ENCODE measurements around the gene C19orf18.

The C19orf18 gene

DNA sequence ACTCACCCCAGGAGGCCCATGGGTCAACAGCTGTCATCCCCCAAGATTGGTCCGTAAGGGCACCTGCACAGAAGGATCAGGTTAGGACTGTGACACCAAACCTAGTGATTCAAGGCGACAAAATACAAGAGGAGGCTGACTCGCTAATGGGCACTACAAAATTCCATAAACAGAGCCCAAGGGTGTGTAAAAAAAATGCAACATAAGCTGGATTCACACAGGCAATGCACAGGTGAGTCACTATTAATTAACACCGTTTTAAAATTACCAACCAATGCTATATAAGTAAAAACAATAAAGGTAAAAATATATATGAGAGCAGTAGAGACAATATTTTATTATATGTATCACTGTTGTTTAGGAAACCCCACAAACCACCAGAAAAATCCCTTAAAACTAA lies 26.3 kb upstream of the C19orf18 start:
- H3K27ac ChIP-seq = no peak overlapping the region
- TF ChIP-seq, protein P1, sequence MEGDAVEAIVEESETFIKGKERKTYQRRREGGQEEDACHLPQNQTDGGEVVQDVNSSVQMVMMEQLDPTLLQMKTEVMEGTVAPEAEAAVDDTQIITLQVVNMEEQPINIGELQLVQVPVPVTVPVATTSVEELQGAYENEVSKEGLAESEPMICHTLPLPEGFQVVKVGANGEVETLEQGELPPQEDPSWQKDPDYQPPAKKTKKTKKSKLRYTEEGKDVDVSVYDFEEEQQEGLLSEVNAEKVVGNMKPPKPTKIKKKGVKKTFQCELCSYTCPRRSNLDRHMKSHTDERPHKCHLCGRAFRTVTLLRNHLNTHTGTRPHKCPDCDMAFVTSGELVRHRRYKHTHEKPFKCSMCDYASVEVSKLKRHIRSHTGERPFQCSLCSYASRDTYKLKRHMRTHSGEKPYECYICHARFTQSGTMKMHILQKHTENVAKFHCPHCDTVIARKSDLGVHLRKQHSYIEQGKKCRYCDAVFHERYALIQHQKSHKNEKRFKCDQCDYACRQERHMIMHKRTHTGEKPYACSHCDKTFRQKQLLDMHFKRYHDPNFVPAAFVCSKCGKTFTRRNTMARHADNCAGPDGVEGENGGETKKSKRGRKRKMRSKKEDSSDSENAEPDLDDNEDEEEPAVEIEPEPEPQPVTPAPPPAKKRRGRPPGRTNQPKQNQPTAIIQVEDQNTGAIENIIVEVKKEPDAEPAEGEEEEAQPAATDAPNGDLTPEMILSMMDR (IDR thresholded peaks at IDR 0.05) = no peak
- TF ChIP-seq ZFX (IDR thresholded peaks at IDR 0.05; ENCODE audit: borderline replicate concordance) = no peak

DNA sequence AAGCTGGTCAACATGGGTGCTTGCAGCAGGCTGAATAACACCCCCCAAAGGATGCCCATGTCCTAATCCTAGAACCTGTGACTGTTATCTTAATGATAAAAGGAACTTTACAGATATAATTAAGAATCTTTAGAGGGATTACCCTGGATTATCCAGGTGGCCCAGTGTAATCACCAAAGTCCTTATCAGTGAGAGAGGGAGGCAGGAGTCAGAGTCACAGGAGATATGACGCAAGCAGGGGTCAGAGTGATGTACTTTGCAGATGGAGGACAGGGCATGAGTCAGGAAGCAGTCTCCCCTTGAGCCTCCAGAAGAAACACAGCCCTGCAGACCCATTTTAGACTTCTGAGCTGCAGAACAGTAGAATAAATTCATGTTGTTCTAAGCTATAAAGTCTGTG lies 18.5 kb upstream of the C19orf18 start:
- no peak for TF ChIP-seq ZFX (IDR thresholded peaks at IDR 0.05; ENCODE audit: borderline replicate concordance)
- TF ChIP-seq, protein P1 (IDR thresholded peaks at IDR 0.05) = no peak
- no peak overlapping the region for H3K27ac ChIP-seq

DNA sequence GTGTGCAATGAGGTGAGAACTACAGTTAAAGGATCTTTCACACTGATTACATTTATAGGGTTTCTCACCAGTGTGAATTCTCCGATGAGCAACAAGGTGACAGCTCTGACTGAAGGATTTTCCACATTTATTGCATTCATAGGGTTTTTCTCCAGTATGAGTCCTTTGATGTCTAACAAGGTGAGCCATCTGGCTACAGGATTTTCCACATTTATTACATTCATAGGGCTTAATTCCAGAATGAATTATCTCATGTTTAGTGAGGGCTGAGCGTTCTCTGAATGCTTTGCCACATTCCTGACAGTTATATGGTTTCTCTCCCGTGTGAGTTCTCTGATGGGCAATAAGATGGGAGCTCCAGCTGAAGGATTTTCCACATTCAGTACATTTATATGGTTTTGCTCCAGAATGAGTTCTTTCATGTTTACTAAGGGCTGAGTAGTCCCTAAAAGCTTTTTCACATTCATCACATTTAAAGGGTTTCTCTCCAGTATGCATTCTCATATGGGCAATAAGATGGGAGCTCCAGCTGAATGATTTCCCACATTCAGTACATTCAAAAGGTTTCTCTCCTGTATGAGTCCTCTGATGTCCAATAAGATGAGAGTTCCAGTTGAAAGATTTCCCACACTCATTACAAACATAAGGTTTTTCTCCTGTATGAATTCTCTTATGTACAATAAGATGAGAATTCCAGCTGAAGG lies 4.4 kb upstream of the C19orf18 start:
- TF ChIP-seq, protein P1 (IDR thresholded peaks at IDR 0.05) = no peak
- no peak for TF ChIP-seq ZFX (IDR thresholded peaks at IDR 0.05; ENCODE audit: borderline replicate concordance)
- no peak overlapping the region for H3K27ac ChIP-seq

DNA sequence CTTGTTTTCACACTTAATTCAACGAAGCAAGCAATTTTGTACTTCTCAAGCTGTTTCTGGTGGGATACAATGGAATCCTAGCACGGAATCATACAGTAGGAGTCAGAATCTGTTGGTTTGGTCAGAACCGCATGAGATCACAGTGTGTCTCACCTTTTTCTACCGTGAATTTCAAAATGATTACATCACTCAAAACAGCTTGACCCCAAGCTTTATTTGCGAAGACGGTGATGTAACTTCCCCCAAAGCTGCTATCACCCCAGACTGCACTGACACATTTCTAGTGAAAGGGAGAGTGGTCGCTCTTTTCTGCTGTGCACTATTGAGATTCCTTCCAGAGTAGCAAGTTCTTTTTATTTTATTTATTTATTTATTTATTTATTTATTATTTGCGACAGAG lies 9.6 kb downstream of the C19orf18 start:
- H3K27ac ChIP-seq = no peak overlapping the region
- TF ChIP-seq ZFX (IDR thresholded peaks at IDR 0.05; ENCODE audit: borderline replicate concordance) = no peak

DNA sequence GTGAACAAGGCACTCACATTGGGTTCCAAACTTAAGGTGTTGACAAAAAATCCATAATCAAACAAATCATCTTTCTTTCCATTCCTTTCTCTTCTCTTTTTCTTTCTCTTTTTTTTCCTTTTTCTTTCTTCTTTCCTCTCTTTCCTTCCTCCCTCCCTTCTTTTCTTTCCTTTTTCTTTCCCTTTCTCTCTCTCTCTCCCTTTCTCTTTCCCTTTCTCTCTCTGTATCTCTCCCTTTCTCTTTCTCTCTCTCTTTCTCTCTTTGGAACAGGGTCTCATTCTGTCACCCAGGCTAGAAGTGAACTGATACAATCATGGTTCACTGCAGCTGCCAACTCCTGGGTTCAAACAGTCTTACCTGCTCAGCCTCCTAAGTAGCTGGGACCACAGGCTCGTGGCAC lies 12.5 kb downstream of the C19orf18 start:
- no peak overlapping the region for H3K27ac ChIP-seq
- TF ChIP-seq ZFX (IDR thresholded peaks at IDR 0.05; ENCODE audit: borderline replicate concordance) = no peak
- TF ChIP-seq, protein P1 (IDR thresholded peaks at IDR 0.05) = no peak

DNA sequence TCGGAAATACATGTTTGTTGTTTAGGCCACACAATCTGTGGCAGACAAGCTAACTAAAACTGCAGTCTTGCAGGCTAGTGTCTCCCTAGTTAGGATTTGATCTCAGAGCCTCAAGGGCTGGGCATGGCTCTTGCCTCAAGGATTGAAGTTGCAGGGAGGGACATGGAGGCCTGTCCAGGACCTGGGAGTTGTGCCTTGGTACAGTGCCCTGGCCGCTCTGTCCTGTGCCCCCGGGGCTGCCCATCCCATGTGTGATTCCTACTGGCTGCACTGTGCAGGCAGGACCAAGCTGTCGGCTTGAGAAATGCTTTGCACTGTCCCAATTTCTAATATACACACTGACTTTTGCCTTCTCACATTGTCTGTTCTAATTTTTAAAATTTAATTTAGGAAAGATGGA lies 19.3 kb downstream of the C19orf18 start:
- no peak overlapping the region for H3K27ac ChIP-seq
- TF ChIP-seq, protein P1 (IDR thresholded peaks at IDR 0.05) = no peak
- no peak for TF ChIP-seq ZFX (IDR thresholded peaks at IDR 0.05; ENCODE audit: borderline replicate concordance)

DNA sequence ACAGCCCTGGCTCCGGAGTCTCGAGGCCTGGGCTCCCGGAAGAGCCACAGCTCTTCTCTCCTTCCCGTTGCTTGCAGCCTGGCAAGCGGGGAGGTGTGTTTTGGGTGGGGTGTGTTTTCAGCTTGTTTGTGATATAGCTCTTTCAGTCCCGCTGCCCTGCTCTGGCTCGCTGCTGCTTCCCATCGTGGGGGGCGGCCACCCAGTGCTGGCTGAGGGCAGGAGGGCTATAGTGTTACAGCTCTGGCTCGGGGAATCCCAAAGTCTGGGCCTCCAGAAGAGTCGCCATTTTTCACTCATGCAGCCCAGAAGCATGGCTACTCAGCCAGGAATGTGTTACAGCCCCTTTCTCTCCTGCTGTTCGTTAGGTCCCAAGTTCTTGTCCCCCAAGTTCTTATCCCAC lies 24.6 kb downstream of the C19orf18 start:
- TF ChIP-seq ZFX (IDR thresholded peaks at IDR 0.05; ENCODE audit: borderline replicate concordance) = no peak
- TF ChIP-seq, protein P1 (IDR thresholded peaks at IDR 0.05) = no peak
- no peak overlapping the region for H3K27ac ChIP-seq

DNA sequence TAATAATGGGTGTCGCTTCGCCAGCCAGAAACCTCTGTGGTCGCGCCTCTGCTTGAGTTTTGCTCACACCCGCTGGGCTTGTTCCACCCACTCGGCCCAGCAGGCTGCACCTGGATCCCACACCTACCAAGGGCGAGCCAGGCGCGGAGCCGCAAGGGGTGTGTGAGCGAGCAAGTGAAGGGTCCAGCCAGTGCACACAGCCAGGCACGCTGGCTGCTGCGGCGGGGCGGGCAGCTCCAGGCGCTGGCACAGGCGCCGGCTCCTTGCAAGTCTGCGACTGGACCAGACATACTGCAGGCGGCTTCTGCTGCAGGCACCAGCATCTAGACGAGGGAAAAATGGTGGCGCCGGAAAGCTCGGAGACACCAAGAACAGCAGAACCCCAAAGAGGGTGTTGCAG lies 25.0 kb downstream of the C19orf18 start:
- TF ChIP-seq, protein P1 (IDR thresholded peaks at IDR 0.05) = no peak
- TF ChIP-seq ZFX (IDR thresholded peaks at IDR 0.05; ENCODE audit: borderline replicate concordance) = no peak
- H3K27ac ChIP-seq = no peak overlapping the region
